MM.1S (cell line): ENCODE measurements around the gene TNFAIP8.

Experiments
- DNase-seq: peaks from one replicate; pipeline ENCODE4 v3.0.0-alpha.2; 2015
- H2AFZ ChIP-seq: fragments of 300-600 bp; sonication (generic); 2 replicates; pipeline ENCODE4 v1.6.0; 2016; ENCODE audit warnings: antibody characterized with exemption, low read length
- H3F3A ChIP-seq: fragments of 300-600 bp; sonication (generic); 2 replicates; pipeline ENCODE4 v1.6.1; 2016; ENCODE audit warnings: mild to moderate bottlenecking, antibody characterized with exemption, low read length, moderate library complexity, mixed read lengths; ENCODE audit not compliant: insufficient read depth
- H3K27ac ChIP-seq: fragments of 300-600 bp; sonication (generic); 2 replicates; pipeline ENCODE4 v1.5.1; 2016; ENCODE audit warnings: mild to moderate bottlenecking, low read length
- H3K27me3 ChIP-seq: fragments of 300-600 bp; sonication (generic); replicated peaks from 2 replicates; pipeline ENCODE4 v1.6.0; 2016; ENCODE audit warnings: low read length; ENCODE audit not compliant: insufficient read depth
- H3K36me3 ChIP-seq: fragments of 300-600 bp; sonication (generic); replicated peaks from 2 replicates; pipeline ENCODE4 v1.6.1; 2016; ENCODE audit warnings: mild to moderate bottlenecking, low read length, mixed read lengths; ENCODE audit not compliant: insufficient read depth
- H3K4me1 ChIP-seq: fragments of 300-600 bp; sonication (generic); 2 replicates; pipeline ENCODE4 v1.6.1; 2016; ENCODE audit warnings: low read length, mixed read lengths
- H3K4me2 ChIP-seq: fragments of 300-600 bp; sonication (generic); 2 replicates; pipeline ENCODE4 v1.6.0; 2016; ENCODE audit warnings: low read depth, low read length
- H3K4me3 ChIP-seq: fragments of 300-600 bp; sonication (generic); 2 replicates; pipeline ENCODE4 v1.5.1; 2016; ENCODE audit warnings: low read length, mixed read lengths
- H3K79me2 ChIP-seq: fragments of 300-600 bp; sonication (generic); 2 replicates; pipeline ENCODE4 v1.6.1; 2016; ENCODE audit warnings: mixed run types, low read length, mixed read lengths
- H3K9ac ChIP-seq: fragments of 300-600 bp; sonication (generic); 2 replicates; pipeline ENCODE4 v1.6.1; 2016; ENCODE audit warnings: low read length, mixed read lengths
- H3K9me2 ChIP-seq: fragments of 300-600 bp; sonication (generic); replicated peaks from 2 replicates; pipeline ENCODE4 v1.6.1; 2016; ENCODE audit warnings: mild to moderate bottlenecking, low read length, mixed read lengths; ENCODE audit not compliant: insufficient read depth
- H3K9me3 ChIP-seq: fragments of 300-600 bp; sonication (generic); replicated peaks from 2 replicates; pipeline ENCODE4 v1.6.1; 2016; ENCODE audit warnings: mild to moderate bottlenecking, low read length, mixed read lengths; ENCODE audit not compliant: insufficient read depth
- H4K20me1 ChIP-seq: fragments of 300-600 bp; sonication (generic); 2 replicates; pipeline ENCODE4 v1.6.1; 2016; ENCODE audit warnings: mild to moderate bottlenecking, low read length, moderate library complexity, mixed read lengths; ENCODE audit not compliant: insufficient read depth
- CTCF ChIP-seq: fragments of 300-600 bp; sonication (generic); IDR thresholded peaks from 2 replicates; pipeline ENCODE4 v1.5.1; 2016; ENCODE audit warnings: antibody characterized with exemption, low read length, mixed read lengths
- EZH2 ChIP-seq: fragments of 300-600 bp; sonication (generic); optimal IDR thresholded peaks from 2 replicates; pipeline ENCODE3; 2017; ENCODE audit warnings: low read depth, mild to moderate bottlenecking, antibody characterized with exemption, low read length, mixed read lengths
- EZH2phosphoT487 ChIP-seq: fragments of 300-600 bp; sonication (generic); IDR thresholded peaks from 2 replicates; pipeline ENCODE4 v1.6.1; 2018; ENCODE audit warnings: antibody characterized with exemption, low read length

The TNFAIP8 gene

GRCh38 chr5:119358901-119359603, 3.2 kb downstream of the TNFAIP8 start:
- H3K27ac ChIP-seq: no peak overlapping the region
- H3K36me3 ChIP-seq: peaks cover 7% of the 10 kb centered on the region; the same call in 1 of the 2 replicates
- TF ChIP-seq EZH2 (no peak), EZH2phosphoT487 (no peak), CTCF (no peak)
- H3K79me2 ChIP-seq: peaks cover 100% of the 10 kb centered on the region
- DNase-seq: no peak
- H3K9me3 ChIP-seq: no peaks in the 10 kb centered on the region
- peaks cover 8% of the 10 kb centered on the region; the same call in 1 of the 2 replicates for H3F3A ChIP-seq
- no peaks in the 10 kb centered on the region for H3K27me3 ChIP-seq
- H3K4me3 ChIP-seq: no peak overlapping the region
- peaks cover 79% of the 10 kb centered on the region for H4K20me1 ChIP-seq
- no peak overlapping the region for H3K9ac ChIP-seq
- H3K4me2 ChIP-seq: no peak overlapping the region
- no peak overlapping the region for H2AFZ ChIP-seq
- no peaks in the 10 kb centered on the region for H3K9me2 ChIP-seq
- peaks cover 16% of the 10 kb centered on the region for H3K4me1 ChIP-seq

GRCh38 chr5:119359737-119360413, 4.1 kb downstream of the TNFAIP8 start:
- H3K9me3 ChIP-seq: no peaks in the 10 kb centered on the region
- no peak overlapping the region for H2AFZ ChIP-seq
- H3K9ac ChIP-seq: no peak overlapping the region
- no peak overlapping the region for H3K4me2 ChIP-seq
- H3K27me3 ChIP-seq: no peaks in the 10 kb centered on the region
- H3K27ac ChIP-seq: no peak overlapping the region
- H3K9me2 ChIP-seq: no peaks in the 10 kb centered on the region
- DNase-seq: no peak
- H3K4me3 ChIP-seq: no peak overlapping the region
- peaks cover 99% of the 10 kb centered on the region for H3K79me2 ChIP-seq
- H3K36me3 ChIP-seq: peaks cover 5% of the 10 kb centered on the region; the same call in 1 of the 2 replicates
- peaks cover 71% of the 10 kb centered on the region for H4K20me1 ChIP-seq
- peaks cover 11% of the 10 kb centered on the region; the same call in 1 of the 2 replicates for H3K4me1 ChIP-seq
- H3F3A ChIP-seq: no peaks in the 10 kb centered on the region
- TF ChIP-seq CTCF: no peak
- no peak for TF ChIP-seq EZH2phosphoT487
- no peak for TF ChIP-seq EZH2

- no peak overlapping the region for H2AFZ ChIP-seq
- no peaks in the 10 kb centered on the region for H3K9me3 ChIP-seq
- peaks cover 67% of the 10 kb centered on the region for H4K20me1 ChIP-seq
- TF ChIP-seq EZH2phosphoT487: no peak
- no peak for TF ChIP-seq EZH2
- TF ChIP-seq CTCF: no peak
- no peak for DNase-seq
- no peaks in the 10 kb centered on the region for H3K27me3 ChIP-seq
- no peak overlapping the region for H3K9ac ChIP-seq
- no peak overlapping the region for H3K4me3 ChIP-seq
- no peak overlapping the region for H3K27ac ChIP-seq
- H3K79me2 ChIP-seq: peaks cover 99% of the 10 kb centered on the region
- peaks cover 5% of the 10 kb centered on the region; the same call in 1 of the 2 replicates for H3K36me3 ChIP-seq
- no peaks in the 10 kb centered on the region for H3F3A ChIP-seq
- H3K9me2 ChIP-seq: no peaks in the 10 kb centered on the region
- no peak overlapping the region for H3K4me2 ChIP-seq
- H3K4me1 ChIP-seq: peaks cover 18% of the 10 kb centered on the region
These were observed 5.2 kb downstream of the TNFAIP8 start for GRCh38 chr5:119360905-119361593.
